HCT116 (cell line): Measurements from ENCODE around the gene SAXO2.

Source experiments
- EZH2 ChIP-seq: fragments of 200-600 bp; sonication (generic); IDR thresholded peaks from 2 replicates; pipeline ENCODE4 v1.6.1; 2017; ENCODE audit warnings: antibody characterized with exemption, mixed run types
- EZH2phosphoT487 ChIP-seq: fragments of 200-600 bp; IDR thresholded peaks from 2 replicates; pipeline ENCODE4 v1.6.1; 2018; ENCODE audit warnings: antibody characterized with exemption, borderline replicate concordance
- JUND ChIP-seq: IDR thresholded peaks from 2 replicates; pipeline ENCODE4 v1.6.1; 2012
- POLR2A ChIP-seq: IDR thresholded peaks from 2 replicates; pipeline ENCODE4 v1.7.0; 2011; ENCODE audit warnings: borderline replicate concordance; ENCODE audit not compliant: insufficient read depth, insufficient read length; ENCODE audit errors: extremely low read depth
- POLR2AphosphoS5 ChIP-seq: IDR thresholded peaks from 2 replicates; pipeline ENCODE4 v1.6.1; 2011; ENCODE audit warnings: mild to moderate bottlenecking, low read depth, low read length, moderate library complexity
- SIN3A ChIP-seq: IDR thresholded peaks from 2 replicates; pipeline ENCODE4 v1.6.1; 2012; ENCODE audit warnings: low read depth
- ZNF274 ChIP-seq: fragments of 200-500 bp; sonication (Bioruptor generic); IDR thresholded peaks from 2 replicates; pipeline ENCODE4 v1.6.1; 2014; ENCODE audit warnings: mild to moderate bottlenecking, low read depth, low read length, inconsistent platforms
- TF ChIP-seq, protein P1 (sequence below), 3 experiments: fragments of 200-600 bp in 1 of 3; sonication (generic) in 1 of 3; IDR thresholded peaks in 2 of 3; conservative IDR thresholded peaks in 1 of 3; 2 replicates each; pipeline ENCODE4 v1.5.1; 2012 to 2017; ENCODE audit warnings: low read depth in 2 of 3, low read length in 2 of 3, antibody characterized with exemption in 1 of 3, borderline replicate concordance in 1 of 3, control low read depth in 1 of 3, mild to moderate bottlenecking in 1 of 3, mixed read lengths in 1 of 3, mixed run types in 1 of 3, moderate library complexity in 1 of 3; ENCODE audit not compliant: insufficient read depth in 1 of 3
- TF ChIP-seq, protein P2 (sequence below): IDR thresholded peaks from 2 replicates; pipeline ENCODE4 v1.6.1; 2011; ENCODE audit warnings: mild to moderate bottlenecking, low read length, moderate library complexity; ENCODE audit not compliant: insufficient replicate concordance; ENCODE audit errors: extremely low read depth

DNA sequence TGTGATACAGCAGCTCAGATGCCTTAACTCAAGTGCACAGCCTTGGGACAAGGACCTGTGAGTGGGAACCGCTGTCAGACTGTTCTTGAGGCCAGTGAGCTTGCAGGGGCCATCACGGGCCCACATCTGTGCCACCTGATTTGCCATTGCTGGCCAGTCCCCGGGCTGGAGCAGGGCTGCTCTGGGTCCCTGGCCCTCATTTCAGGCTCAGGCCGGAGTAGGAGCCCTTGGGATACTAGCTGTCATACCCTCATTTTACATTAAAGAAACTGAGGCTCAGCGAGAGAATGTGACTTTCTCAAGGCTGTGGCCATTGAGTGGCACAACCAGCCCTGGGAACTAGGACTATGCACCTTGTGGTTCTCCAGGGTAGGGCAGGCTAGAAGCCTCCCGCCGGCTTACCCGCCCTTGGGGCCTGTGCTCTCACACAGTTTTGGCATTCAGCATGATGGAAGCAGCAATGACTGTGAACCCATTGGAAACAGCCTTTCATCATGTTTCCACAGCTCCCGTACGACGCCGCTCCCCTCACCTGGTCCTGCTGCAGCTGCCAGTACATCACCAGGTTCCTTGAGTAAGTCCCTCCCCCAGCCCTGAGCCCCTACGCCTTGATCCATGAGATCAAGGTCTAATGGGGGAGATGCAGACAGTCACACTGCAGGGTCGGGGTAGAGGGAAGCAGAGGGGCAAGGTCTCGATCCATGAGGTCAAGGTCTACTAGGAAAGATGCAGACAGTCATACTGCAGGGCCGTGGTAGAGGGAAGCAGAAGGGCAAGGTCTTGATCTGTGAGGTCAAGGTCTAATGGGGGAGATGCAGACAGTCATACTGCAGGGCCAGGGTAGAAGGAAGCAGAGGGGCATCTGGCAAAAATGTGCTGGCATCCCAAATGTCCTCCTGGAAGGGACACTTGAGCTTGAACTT lies 44.4 kb downstream of the SAXO2 start:
- TF ChIP-seq, protein P1, sequence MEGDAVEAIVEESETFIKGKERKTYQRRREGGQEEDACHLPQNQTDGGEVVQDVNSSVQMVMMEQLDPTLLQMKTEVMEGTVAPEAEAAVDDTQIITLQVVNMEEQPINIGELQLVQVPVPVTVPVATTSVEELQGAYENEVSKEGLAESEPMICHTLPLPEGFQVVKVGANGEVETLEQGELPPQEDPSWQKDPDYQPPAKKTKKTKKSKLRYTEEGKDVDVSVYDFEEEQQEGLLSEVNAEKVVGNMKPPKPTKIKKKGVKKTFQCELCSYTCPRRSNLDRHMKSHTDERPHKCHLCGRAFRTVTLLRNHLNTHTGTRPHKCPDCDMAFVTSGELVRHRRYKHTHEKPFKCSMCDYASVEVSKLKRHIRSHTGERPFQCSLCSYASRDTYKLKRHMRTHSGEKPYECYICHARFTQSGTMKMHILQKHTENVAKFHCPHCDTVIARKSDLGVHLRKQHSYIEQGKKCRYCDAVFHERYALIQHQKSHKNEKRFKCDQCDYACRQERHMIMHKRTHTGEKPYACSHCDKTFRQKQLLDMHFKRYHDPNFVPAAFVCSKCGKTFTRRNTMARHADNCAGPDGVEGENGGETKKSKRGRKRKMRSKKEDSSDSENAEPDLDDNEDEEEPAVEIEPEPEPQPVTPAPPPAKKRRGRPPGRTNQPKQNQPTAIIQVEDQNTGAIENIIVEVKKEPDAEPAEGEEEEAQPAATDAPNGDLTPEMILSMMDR (IDR thresholded peaks at IDR 0.05 in 2 of 3, conservative IDR thresholded peaks at IDR 0.05 in 1 of 3; ENCODE audit: borderline replicate concordance in 1 of 3, insufficient read depth in 1 of 3, low read depth in 2 of 3, low read length in 2 of 3): 0 out of 6 replicates have a peak, but pooled peaks of 1 of the 3 experiments have one; percentile 8
- TF ChIP-seq JUND (no peak), EZH2phosphoT487 (no peak), POLR2AphosphoS5 (no peak), POLR2A (no peak), EZH2 (no peak), SIN3A (no peak), ZNF274 (no peak)
- TF ChIP-seq, protein P2, sequence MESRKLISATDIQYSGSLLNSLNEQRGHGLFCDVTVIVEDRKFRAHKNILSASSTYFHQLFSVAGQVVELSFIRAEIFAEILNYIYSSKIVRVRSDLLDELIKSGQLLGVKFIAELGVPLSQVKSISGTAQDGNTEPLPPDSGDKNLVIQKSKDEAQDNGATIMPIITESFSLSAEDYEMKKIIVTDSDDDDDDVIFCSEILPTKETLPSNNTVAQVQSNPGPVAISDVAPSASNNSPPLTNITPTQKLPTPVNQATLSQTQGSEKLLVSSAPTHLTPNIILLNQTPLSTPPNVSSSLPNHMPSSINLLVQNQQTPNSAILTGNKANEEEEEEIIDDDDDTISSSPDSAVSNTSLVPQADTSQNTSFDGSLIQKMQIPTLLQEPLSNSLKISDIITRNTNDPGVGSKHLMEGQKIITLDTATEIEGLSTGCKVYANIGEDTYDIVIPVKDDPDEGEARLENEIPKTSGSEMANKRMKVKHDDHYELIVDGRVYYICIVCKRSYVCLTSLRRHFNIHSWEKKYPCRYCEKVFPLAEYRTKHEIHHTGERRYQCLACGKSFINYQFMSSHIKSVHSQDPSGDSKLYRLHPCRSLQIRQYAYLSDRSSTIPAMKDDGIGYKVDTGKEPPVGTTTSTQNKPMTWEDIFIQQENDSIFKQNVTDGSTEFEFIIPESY: no peak
